Prostate gland (tissue), 2 donors: Measurements from ENCODE around the gene CD40.

Source experiments
- CTCF ChIP-seq, 4 experiments: fragments of 200-600 bp in 2 of 4; fragments of 450-650 bp in 2 of 4; sonication (generic) in 2 of 4; IDR thresholded peaks; 1 replicate in 3 of 4; 2 replicates in 1 of 4; pipeline ENCODE4 v1.5.1; 2016 to 2019; ENCODE audit warnings: antibody characterized with exemption in 4 of 4, mild to moderate bottlenecking in 2 of 4, moderate library complexity in 2 of 4
- POLR2A ChIP-seq: fragments of 450-650 bp; IDR thresholded peaks from one replicate; pipeline ENCODE4 v1.6.1; 2016; ENCODE audit warnings: antibody characterized with exemption, mild to moderate bottlenecking
- POLR2AphosphoS5 ChIP-seq: sonication (generic); formaldehyde crosslinking; IDR thresholded peaks from one replicate; pipeline ENCODE4 v1.6.1; 2017; ENCODE audit warnings: antibody characterized with exemption

- TF ChIP-seq CTCF (IDR thresholded peaks at IDR 0.05) (no peak), POLR2A (no peak), POLR2AphosphoS5 (no peak)
Observed at GRCh38 chr20:46169245-46170171, 51.4 kb downstream of the CD40 start.
